Measurements from ENCODE around the gene COL20A1. TPM values are rescaled to one million over a fixed set of nuclear protein-coding genes. Genes with fewer than 3 reads are reported as not detected.

COL20A1 gene
- total RNA-seq, 1 experiment from 2014 or later: not detected

DNA sequence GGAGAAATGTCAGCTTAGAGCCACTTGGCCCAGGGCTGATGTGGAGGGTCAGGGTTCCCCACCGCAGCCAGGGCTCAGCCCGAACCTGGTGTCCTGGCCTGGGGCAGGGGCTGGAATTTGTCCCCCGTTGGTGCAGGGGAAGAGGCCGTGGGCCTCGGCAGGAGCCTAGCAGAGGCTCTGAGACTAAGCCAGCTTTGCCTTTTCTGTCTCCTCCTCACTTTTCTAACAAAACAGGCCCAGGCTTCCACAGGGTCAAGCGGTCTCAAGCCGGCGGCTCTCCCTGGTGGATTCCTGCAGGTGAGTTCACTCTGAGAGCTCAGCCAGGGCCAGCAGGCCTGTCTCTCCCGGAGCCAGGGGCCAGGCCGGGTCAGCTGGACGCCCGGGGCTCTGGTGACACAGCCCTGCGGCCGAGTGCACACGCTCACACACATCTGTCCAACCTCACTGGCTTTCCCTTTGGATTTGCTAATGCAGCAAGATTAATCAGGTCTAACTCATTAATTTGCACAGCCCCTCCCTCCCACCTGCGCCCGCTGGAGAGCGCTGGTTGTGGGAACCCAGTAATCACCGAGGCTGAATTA lies 71.1 kb downstream of the COL20A1 start:
- no peaks in the 10 kb centered on the region for H3K4me1 ChIP-seq (ENCODE audit: insufficient read depth, low read length)
- no peaks in the 10 kb centered on the region for H3F3A ChIP-seq (ENCODE audit: low read length, unreplicated experiment)
- no peaks in the 10 kb centered on the region for H3K36me3 ChIP-seq (ENCODE audit: low read depth, low read length)
- DNase-seq (no peak), ATAC-seq (no peak)
- no peak overlapping the region for H3K9ac ChIP-seq (ENCODE audit: low read length)
- no peak overlapping the region for H3K27ac ChIP-seq (ENCODE audit: low read length)
- ChIA-PET CTCF (no interaction called here), POLR2A (ENCODE audit: unreplicated experiment) (no interaction called here)
- H3K9me3 ChIP-seq (ENCODE audit: low read length): no peaks in the 10 kb centered on the region
- H3K79me2 ChIP-seq (ENCODE audit: low read length): no peaks in the 10 kb centered on the region
- TF ChIP-seq EZH2phosphoT487 (IDR thresholded peaks at IDR 0.05; ENCODE audit: borderline replicate concordance, low read length) (no peak), EZH2 (IDR thresholded peaks at IDR 0.05; ENCODE audit: low read length, unreplicated experiment) (no peak), CTCF (conservative IDR thresholded peaks at IDR 0.05; ENCODE audit: low read depth, low read length) (no peak)
- no peaks in the 10 kb centered on the region for H3K9me2 ChIP-seq (replicated peaks; ENCODE audit: low read length)
- intact Hi-C loops (cut with micrococcal nuclease): no loop called here
- H3K4me2 ChIP-seq (ENCODE audit: low read length): no peak overlapping the region
- no peaks in the 10 kb centered on the region for H4K20me1 ChIP-seq (ENCODE audit: low read length)
- H3K27me3 ChIP-seq (ENCODE audit: low read length): 0 out of 2 replicates have a peak, but pooled peaks cover 4% of the 10 kb centered on the region
- no TSS peak for BruUV-seq (replicated peaks)
- H2AFZ ChIP-seq (ENCODE audit: low read length): no peak overlapping the region
- H3K4me3 ChIP-seq (ENCODE audit: low read length): no peak overlapping the region

GRCh38 chr20:63364801-63365585 lies 72.0 kb downstream of the COL20A1 start:
- Histone ChIP-seq H3K9ac (ENCODE audit: low read length) (no peak overlapping the region), H2AFZ (ENCODE audit: low read length) (no peak overlapping the region), H3K4me2 (ENCODE audit: low read length) (no peak overlapping the region), H3F3A (ENCODE audit: low read length, unreplicated experiment) (no peaks in the 10 kb centered on the region), H3K4me1 (ENCODE audit: insufficient read depth, low read length) (no peaks in the 10 kb centered on the region), H3K36me3 (ENCODE audit: low read depth, low read length) (no peaks in the 10 kb centered on the region), H3K79me2 (ENCODE audit: low read length) (no peaks in the 10 kb centered on the region), H3K9me3 (ENCODE audit: low read length) (no peaks in the 10 kb centered on the region), H4K20me1 (ENCODE audit: low read length) (no peaks in the 10 kb centered on the region), H3K9me2 (replicated peaks; ENCODE audit: low read length) (no peaks in the 10 kb centered on the region), H3K27me3 (ENCODE audit: low read length) (0 out of 2 replicates have a peak, but pooled peaks cover 4% of the 10 kb centered on the region), H3K4me3 (ENCODE audit: low read length) (no peak overlapping the region), H3K27ac (ENCODE audit: low read length) (no peak overlapping the region)
- ATAC-seq: no peak
- CTCF ChIA-PET: no interaction called here
- POLR2A ChIA-PET (ENCODE audit: unreplicated experiment): no interaction called here
- DNase-seq: no peak
- BruUV-seq (replicated peaks): no TSS peak
- intact Hi-C loops (cut with micrococcal nuclease): no loop called here
- no peak for TF ChIP-seq EZH2phosphoT487 (IDR thresholded peaks at IDR 0.05; ENCODE audit: borderline replicate concordance, low read length)
- TF ChIP-seq CTCF (conservative IDR thresholded peaks at IDR 0.05; ENCODE audit: low read depth, low read length): no peak
- TF ChIP-seq EZH2 (IDR thresholded peaks at IDR 0.05; ENCODE audit: low read length, unreplicated experiment): no peak
